ENCODE results near the gene GOLGA5.

Gene GOLGA5

DNA sequence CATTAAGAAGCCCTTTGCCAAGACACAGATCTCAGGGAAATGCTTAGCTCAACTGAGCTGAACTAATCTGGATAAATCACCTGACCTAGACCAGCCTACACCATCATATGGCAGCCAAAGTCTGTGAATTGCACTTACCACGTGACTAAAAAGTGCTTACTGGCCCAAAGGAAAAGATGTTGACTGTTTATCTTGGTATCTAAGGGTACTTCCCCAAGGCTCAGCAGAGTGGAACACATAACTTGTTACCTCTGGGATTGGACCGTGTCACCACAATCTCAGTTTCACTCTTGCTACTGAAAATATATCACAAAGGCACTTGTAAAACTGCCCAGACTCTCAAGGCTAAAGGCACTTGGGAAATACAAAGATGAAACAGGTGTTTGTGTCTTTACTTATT, 18.8 kb upstream of the GOLGA5 start:
- in situ Hi-C loops (cut with HindIII; ENCODE audit: low sequenced_read_pairs): loop anchor here (5.0 kb wide), 1 partner anchor 73 kb away; no protein-coding TSS in a partner anchor

DNA sequence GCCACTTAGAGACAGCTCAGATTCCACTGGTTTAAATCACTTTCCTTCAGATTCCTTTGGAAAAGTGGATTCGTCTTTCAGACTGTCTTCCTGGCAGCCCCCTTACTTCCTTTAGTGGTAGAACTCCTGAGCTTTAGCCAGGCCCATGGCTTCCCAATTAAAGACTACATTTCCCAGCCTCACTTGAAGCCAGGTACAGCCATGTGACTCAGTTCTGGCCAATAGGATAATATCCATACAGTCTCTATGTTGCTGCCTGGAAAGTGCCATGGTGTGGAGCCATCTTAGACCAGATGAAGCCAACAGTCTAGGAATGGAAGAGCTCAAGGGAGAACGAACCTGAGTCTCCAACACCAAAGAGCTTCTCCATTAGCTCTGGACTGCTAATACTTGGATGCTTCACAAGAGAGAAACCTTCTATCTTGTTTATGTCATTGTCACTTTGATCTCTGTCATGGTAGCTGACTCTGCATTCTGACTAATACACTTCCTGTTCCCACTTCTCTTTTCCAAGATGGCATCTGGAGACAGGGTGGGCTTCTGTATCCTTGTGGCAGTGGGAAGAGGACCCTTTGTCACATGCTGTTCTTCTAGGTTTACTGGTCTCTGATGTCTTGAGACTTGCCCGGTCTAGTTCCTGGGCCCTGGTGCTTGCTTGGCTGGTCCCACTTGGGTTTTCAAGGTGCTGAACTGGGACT, 15.1 kb upstream of the GOLGA5 start:
- in situ Hi-C loops (cut with HindIII; ENCODE audit: low sequenced_read_pairs): loop anchor here (5.0 kb wide), 1 partner anchor 77 kb away; no protein-coding TSS in a partner anchor

DNA sequence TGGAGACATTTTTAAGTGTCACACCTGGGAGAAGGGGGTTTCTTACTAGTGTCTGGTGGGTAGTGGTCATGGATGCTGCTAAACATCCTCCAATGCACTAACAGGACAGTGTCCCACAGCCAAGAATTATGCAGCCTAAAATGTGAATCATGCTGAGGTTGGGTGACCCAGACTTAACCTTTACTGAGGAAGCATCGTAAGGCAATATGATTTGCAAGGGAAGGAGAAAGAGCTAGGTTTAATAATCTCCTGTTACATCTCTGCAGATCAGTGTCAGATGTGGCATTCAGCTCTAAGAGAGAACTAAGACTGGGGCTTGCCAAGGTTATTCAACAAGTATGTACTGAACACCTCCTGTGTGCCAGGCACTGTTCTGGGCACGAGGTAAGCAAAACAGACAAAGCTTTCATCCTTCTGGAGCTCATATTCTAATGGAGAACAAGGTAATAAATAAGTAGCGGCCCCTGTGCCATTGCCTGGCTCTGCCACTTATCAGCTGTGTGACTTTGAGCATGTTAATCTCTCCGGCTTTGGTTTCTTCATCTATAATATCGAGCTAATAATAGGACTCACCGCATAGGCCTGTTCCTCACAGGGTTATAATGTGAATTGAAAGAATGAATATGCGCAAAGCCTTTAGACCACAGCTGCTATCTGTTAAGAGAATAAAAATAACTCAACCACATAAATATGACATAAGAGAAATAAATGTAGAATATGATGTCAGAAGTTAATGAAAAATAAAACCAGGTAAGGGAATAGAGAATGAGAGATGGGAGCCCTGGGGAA, 13.5 kb upstream of the GOLGA5 start:
- in situ Hi-C loops (cut with HindIII; ENCODE audit: low sequenced_read_pairs): no loop called here

DNA sequence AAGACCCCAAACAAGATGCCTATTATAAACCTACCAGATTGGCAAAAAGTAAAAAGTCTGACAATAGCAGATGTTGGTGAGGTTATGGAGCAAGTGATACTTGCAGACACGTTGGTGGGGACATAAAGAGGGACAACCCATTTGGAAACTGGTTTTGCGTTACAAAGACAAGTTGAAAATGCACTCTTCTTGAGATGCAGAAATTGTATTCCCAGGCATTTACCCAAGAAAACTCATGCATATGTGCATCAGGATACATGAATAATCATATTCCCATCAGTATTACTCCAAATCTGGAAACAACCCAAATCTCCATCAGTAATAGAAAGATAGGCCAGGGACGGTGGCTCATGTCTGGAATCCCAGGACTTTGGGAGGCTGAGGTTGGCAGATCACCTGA, 12.8 kb upstream of the GOLGA5 start:
- in situ Hi-C loops (cut with HindIII; ENCODE audit: low sequenced_read_pairs): no loop called here

DNA sequence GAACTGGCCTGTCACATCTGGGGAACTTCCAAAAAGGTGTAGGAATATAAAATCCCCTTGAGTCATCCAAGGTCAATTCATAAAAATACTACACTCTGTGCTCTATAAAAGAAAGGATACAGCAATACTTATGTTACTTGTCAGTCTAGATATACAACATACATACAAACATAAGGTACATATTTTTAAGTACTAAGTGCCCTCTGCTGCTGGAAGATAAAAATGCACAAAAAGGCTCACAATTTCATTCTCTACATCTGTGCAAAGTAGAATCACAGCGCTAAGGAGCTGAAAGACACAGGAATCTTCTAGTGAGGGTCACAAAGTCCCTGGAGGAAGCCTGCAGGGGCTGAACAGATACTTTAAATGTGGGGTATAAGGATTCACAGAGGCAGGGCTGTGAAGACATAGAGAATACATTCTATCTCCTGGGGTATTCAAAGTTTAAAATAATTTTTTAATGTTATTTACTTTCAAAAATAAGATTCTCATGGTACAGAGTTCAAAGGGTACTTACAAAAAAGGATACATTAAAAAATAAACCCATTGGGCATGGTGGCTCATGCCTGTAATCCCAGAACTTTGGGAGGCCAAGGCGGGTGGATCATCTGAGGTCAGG, 10.2 kb upstream of the GOLGA5 start:
- in situ Hi-C loops (cut with HindIII; ENCODE audit: low sequenced_read_pairs): no loop called here

GRCh38 chr14:92785667-92786426, 8.3 kb upstream of the GOLGA5 start:
- in situ Hi-C loops (cut with HindIII; ENCODE audit: low sequenced_read_pairs): no loop called here

- in situ Hi-C loops (cut with HindIII; ENCODE audit: low sequenced_read_pairs): no loop called here
Measured at GRCh38 chr14:92786427-92786756, 7.7 kb upstream of the GOLGA5 start.

GRCh38 chr14:92787554-92787953, 6.6 kb upstream of the GOLGA5 start:
- in situ Hi-C loops (cut with HindIII; ENCODE audit: low sequenced_read_pairs): no loop called here

GRCh38 chr14:92789457-92790089, 4.5 kb upstream of the GOLGA5 start:
- in situ Hi-C loops (cut with HindIII; ENCODE audit: low sequenced_read_pairs): no loop called here

- in situ Hi-C loops (cut with HindIII; ENCODE audit: low sequenced_read_pairs): no loop called here
Measured at GRCh38 chr14:92792885-92793284, 1.2 kb upstream of the GOLGA5 start.

- in situ Hi-C loops (cut with HindIII; ENCODE audit: low sequenced_read_pairs): no loop called here
Measured at GRCh38 chr14:92794547-92794941, 439 bp downstream of the GOLGA5 start.

GRCh38 chr14:92794961-92795360, 856 bp downstream of the GOLGA5 start:
- in situ Hi-C loops (cut with HindIII; ENCODE audit: low sequenced_read_pairs): no loop called here

DNA sequence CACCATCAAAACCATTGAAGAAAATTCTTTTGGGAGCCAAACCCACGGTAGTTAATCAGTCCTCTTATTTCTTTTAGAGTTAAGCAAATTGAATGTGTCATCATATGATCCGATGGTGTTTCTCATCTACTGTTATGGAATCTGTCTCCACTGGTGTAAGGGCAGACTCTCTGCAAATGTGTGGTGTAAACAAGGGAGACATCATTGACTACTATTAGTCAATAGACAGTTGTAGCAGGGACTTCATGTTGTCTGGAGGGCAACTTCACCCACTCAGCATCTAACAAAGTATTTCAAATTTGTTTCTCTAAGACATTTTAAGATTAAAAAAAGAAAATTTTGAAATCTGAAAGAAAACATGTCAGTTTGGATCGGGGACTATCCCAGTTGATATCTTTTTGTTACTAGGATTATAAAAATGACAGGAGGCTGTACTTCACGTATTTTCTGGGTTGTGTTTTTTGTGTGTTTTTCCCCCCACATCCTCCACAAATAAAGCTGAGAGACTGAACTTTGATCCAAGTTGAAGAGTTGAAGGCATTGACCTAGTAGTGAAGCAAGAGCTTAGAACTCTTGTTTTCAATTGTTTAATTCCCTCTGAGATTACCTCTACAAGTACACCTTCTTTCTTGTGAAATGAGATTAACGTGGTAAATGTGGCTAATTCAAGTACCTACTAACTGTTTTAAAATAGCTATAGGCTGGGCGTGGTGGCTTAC, 4.0 kb downstream of the GOLGA5 start:
- in situ Hi-C loops (cut with HindIII; ENCODE audit: low sequenced_read_pairs): no loop called here

- in situ Hi-C loops (cut with HindIII; ENCODE audit: low sequenced_read_pairs): no loop called here
Measured at GRCh38 chr14:92798811-92799210, 4.7 kb downstream of the GOLGA5 start.

GRCh38 chr14:92800012-92800411, 5.9 kb downstream of the GOLGA5 start:
- in situ Hi-C loops (cut with HindIII; ENCODE audit: low sequenced_read_pairs): no loop called here

DNA sequence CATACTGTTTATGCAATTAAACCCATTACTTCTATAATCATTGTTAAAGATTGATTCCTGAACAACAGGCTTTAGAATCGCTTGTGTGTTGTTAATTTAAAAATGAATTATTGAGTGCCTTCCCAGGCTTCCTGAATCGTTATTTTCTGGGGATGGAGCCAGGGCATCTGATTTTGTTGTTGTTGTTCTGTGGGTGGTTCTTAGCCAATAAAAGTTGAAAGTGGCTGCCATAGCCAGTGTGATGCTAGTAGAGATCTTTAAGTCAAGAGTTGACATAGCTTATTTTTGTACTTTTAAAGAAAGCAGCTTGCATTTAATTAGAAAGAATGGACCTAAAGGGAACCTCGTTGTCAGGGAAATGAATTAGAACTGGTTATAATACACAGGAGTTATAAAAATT, 6.4 kb downstream of the GOLGA5 start:
- in situ Hi-C loops (cut with HindIII; ENCODE audit: low sequenced_read_pairs): no loop called here

DNA sequence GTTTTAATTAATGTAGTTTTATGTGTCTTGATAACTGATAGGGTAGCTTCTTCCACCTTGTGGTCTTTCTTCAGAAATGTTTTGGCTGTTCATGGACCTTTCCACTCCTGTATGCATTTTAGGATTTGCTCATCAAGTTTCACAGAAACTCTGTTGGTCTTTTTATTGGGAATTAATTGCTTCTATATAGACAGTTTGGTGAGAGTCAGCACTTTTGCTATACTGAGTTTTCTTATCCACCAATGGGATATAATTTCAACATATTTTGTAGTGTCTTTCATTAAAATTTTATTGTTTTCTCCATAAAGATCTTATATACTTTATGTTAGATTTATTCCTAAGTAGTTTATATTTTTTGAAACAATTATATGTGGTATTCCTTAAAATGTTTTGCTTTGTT, 7.8 kb downstream of the GOLGA5 start:
- in situ Hi-C loops (cut with HindIII; ENCODE audit: low sequenced_read_pairs): no loop called here

DNA sequence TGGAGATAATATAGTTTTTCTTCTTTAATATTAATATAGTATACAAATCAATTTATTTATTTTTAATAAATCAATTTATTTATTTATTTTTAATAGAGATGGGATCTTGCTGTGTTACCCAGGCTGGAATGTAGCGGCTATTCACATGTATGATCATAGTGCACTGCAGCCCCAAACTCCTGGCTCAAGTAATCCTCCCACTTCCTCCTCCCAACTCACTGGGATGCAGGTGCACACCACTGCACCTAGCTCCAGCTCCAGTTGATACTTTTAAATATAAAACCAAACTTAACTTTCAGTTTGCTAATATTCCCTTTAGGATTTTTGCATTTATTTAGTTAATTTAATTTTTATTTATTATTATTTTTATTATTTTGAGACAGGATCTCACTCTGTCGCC, 8.6 kb downstream of the GOLGA5 start:
- in situ Hi-C loops (cut with HindIII; ENCODE audit: low sequenced_read_pairs): no loop called here

DNA sequence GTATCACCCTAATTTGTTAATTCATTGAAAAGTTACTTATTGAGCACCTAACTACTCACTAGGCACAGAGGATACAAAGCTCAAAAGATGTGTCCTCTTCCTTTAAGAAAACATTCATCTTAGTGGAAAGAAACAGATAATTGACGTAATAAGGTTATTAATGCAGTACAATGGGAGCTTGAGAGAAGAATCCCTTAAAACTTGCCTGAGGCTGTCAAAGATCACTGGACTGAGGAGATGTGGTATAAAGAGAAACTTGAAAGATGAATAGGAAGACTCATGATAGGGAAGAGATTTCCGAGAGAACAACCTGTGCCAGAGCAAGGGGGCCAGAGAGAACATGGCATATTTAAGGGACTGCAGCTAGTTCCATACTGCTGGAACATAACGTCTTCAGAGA, 19.1 kb downstream of the GOLGA5 start:
- in situ Hi-C loops (cut with HindIII; ENCODE audit: low sequenced_read_pairs): no loop called here

DNA sequence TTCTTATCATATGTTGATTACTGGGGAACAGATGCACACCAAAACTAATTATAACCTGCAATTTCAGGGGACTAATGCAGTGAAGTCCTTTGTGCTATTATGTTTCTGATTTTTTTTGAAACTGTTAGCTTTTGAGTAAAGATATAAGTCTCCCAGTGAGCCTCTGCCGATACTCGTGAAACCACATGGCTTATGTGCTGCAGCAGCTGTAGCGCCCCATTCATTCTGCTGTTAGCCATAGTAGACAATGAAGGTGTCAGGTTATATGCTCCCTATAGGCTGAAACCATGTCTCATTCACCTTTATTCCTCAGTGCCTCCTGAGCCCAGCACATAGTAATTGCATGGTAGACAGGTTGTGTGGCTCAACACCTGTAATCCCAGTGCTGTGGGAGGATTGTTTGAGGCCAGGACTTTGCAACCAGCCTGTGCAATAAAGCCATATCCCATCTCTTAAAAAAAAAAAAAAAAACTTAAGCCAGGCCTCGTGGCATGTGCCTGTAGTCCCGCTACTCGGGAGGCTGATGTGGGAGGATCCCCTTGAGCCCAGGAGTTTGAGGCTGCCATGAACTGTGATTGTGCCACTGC, 25.0 kb downstream of the GOLGA5 start:
- in situ Hi-C loops (cut with HindIII; ENCODE audit: low sequenced_read_pairs): no loop called here

Measured in endothelial cell of hepatic sinusoid (primary cell).